Tibial artery (tissue), 4 donors: ENCODE results near the gene SLC25A13.

Source experiments
- DNase-seq, 2 donors: peaks; one replicate each; pipeline ENCODE4 v3.0.0-alpha.2; 2019
- H3K27ac ChIP-seq, 2 donors: fragments of 200-600 bp; sonication (generic) in 1 of 2; 1 replicate in 1 of 2; 2 replicates in 1 of 2; pipeline ENCODE4 v1.5.1; 2018 to 2019; ENCODE audit warnings: mild to moderate bottlenecking in 1 of 2
- H3K27me3 ChIP-seq, 2 donors: fragments of 200-600 bp; sonication (generic) in 1 of 2; one replicate each; pipeline versions ENCODE4 v1.5.1 to v1.6.0; 2016 to 2019
- H3K36me3 ChIP-seq, 3 donors: fragments of 200-600 bp; sonication (generic) in 2 of 3; one replicate each; pipeline ENCODE4 v1.5.1; 2016 to 2019; ENCODE audit warnings: mild to moderate bottlenecking in 2 of 3
- H3K4me1 ChIP-seq, 4 donors: fragments of 200-600 bp; sonication (generic) in 2 of 4; 1 replicate in 3 of 4; 2 replicates in 1 of 4; pipeline ENCODE4 v1.5.1; 2016 to 2019
- H3K4me3 ChIP-seq, 2 donors: fragments of 200-600 bp; sonication (generic) in 1 of 2; 1 replicate in 1 of 2; 2 replicates in 1 of 2; pipeline ENCODE4 v1.5.1; 2018 to 2019; ENCODE audit warnings: mild to moderate bottlenecking in 2 of 2
- H3K9me3 ChIP-seq, 3 donors: fragments of 200-600 bp; sonication (generic) in 1 of 3; one replicate each; pipeline ENCODE4 v1.5.1; 2016 to 2019
- CTCF ChIP-seq, 2 experiments: fragments of 200-600 bp in 1 of 2; fragments of 450-650 bp in 1 of 2; IDR thresholded peaks; one replicate each; pipeline ENCODE4 v1.5.1; 2017 to 2019; ENCODE audit warnings: antibody characterized with exemption in 2 of 2, mild to moderate bottlenecking in 1 of 2, moderate library complexity in 1 of 2
- intact Hi-C: fragments of 100-400 bp; cut with DNase I; formaldehyde crosslinking; loops from one replicate; pipeline ENCODE4 v1.15.0; 2023; ENCODE audit warnings: low total_unique reads

Gene SLC25A13

GRCh38 chr7:96179341-96179740, 142.6 kb downstream of the SLC25A13 start:
- TF ChIP-seq CTCF (IDR thresholded peaks at IDR 0.05) = no peak
- peaks cover 17 to 50% (median 36%) of the 10 kb centered on the region in 3 donors for H3K36me3 ChIP-seq

DNA sequence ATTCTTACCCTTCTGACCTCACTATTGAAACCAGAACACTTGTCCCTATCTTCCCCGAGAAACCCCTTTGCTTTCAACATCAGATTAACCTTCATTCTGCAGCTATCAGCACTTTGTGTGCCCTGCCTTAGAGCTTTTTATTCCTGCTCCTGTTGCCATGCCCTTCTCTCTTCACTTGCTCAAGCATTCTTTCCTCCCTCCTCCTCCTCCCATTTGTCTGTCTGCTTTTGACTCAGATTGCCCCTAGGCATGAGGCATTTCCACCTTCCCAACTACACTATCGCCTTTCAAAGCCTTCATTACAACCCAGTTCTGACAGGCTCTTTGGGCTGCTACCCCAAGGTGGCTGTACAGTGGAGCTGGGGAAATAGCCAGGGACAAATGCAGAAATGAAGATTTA, 143.3 kb downstream of the SLC25A13 start:
- intact Hi-C loops = no loop called here
- DNase-seq = no peak
- no peak for TF ChIP-seq CTCF (IDR thresholded peaks at IDR 0.05)

More at GRCh38 chr7:96179341-96179740, 142.6 kb downstream of the SLC25A13 start:
- no peak overlapping the region for H3K27ac ChIP-seq
- no peak for DNase-seq
- intact Hi-C loops = no loop called here
- H3K9me3 ChIP-seq = no peaks in the 10 kb centered on the region
- H3K27me3 ChIP-seq = no peaks in the 10 kb centered on the region
- no peaks in the 10 kb centered on the region for H3K4me1 ChIP-seq
- H3K4me3 ChIP-seq = no peak overlapping the region

DNA sequence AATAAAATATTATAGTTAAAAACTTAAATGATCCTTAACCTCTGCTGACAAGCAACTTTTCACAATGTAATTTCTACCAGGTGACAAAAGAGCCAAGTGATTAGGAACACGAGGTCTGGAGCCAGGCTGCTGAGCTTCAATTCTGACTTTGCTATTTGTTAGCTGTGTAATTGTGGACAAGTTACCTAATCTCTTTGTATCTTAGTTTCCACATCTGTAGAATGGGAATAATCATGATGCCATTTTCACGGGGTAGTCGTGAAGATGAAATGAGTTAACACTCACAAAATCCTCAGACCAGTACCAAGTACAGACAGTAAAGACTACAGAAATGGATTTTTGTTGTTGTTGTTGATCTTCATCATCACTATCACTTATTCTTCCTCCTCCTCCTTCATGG, 144.5 kb downstream of the SLC25A13 start:
- no peak for TF ChIP-seq CTCF (IDR thresholded peaks at IDR 0.05)
- H3K4me3 ChIP-seq = no peak overlapping the region
- H3K27me3 ChIP-seq = no peaks in the 10 kb centered on the region
- intact Hi-C loops = no loop called here
- H3K27ac ChIP-seq = no peak overlapping the region
- no peaks in the 10 kb centered on the region for H3K4me1 ChIP-seq
- DNase-seq = no peak
- peaks cover 0 to 43% (median 23%) of the 10 kb centered on the region in 3 donors for H3K36me3 ChIP-seq
- no peaks in the 10 kb centered on the region for H3K9me3 ChIP-seq

More for the DNA sequence above, 143.3 kb downstream of the SLC25A13 start:
- H3K27me3 ChIP-seq = no peaks in the 10 kb centered on the region
- H3K36me3 ChIP-seq = peaks cover 10 to 49% (median 28%) of the 10 kb centered on the region in 3 donors
- H3K9me3 ChIP-seq = no peaks in the 10 kb centered on the region
- H3K4me1 ChIP-seq = no peaks in the 10 kb centered on the region
- no peak overlapping the region for H3K27ac ChIP-seq
- H3K4me3 ChIP-seq = no peak overlapping the region

- Histone ChIP-seq H3K4me1 (peaks cover 0 to 1% (median 0%) of the 10 kb centered on the region in 4 donors), H3K36me3 (peaks cover 0 to 56% (median 23%) of the 10 kb centered on the region in 3 donors), H3K4me3 (no peak overlapping the region), H3K27ac (no peak overlapping the region), H3K27me3 (no peaks in the 10 kb centered on the region), H3K9me3 (no peaks in the 10 kb centered on the region)
- intact Hi-C loops = no loop called here
- no peak for DNase-seq
- no peak for TF ChIP-seq CTCF (IDR thresholded peaks at IDR 0.05)
These were observed 147.1 kb downstream of the SLC25A13 start for GRCh38 chr7:96174812-96175211.

DNA sequence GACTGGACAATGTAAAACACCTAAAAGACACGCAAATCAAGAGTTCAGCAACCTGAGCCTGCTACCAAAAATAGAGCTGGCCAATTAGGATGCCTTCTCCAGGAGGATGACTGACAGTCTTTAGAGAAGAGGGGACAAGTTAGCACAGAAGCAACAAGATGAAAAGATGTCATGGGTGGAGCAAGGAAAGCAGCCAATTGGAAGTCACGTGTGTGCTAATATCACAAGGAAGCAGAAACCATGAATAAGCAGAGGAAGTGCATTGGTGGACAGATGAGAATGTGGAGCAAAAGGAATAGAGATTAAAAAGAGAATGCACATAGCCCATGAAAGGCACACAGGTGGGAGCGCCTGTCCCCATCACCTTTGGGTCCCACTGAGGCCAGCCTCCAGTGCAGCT, 148.1 kb downstream of the SLC25A13 start:
- no peak for DNase-seq
- TF ChIP-seq CTCF (IDR thresholded peaks at IDR 0.05) = no peak
- Histone ChIP-seq H3K36me3 (peaks cover 0 to 62% (median 23%) of the 10 kb centered on the region in 3 donors), H3K4me1 (peaks cover 0 to 8% (median 0%) of the 10 kb centered on the region in 4 donors), H3K4me3 (no peak overlapping the region), H3K27me3 (no peaks in the 10 kb centered on the region), H3K9me3 (no peaks in the 10 kb centered on the region), H3K27ac (no peak overlapping the region)
- intact Hi-C loops = no loop called here

DNA sequence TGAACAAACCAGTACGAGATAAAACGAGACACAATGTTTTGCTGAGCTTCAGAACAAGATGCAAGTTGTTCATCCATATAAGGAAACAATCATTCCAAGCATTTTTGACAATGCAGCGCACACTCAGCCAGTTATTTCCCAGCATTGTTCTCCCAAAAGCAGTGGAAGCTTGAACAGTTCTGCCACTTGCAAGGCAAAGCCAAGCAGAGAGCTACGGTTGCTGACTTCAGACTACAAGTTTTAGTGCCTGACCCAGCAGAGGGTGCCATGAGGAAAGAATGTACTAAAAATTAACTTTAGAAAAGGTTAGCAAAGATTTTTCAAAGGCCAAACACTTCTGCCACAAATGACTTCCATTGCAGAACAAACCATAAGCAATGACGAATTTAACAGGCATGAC, 152.5 kb downstream of the SLC25A13 start:
- H3K27me3 ChIP-seq = no peaks in the 10 kb centered on the region
- H3K27ac ChIP-seq = no peak overlapping the region
- H3K9me3 ChIP-seq = no peaks in the 10 kb centered on the region
- H3K4me3 ChIP-seq = no peak overlapping the region
- no peak for DNase-seq
- peaks cover 0 to 8% (median 0%) of the 10 kb centered on the region in 4 donors for H3K4me1 ChIP-seq
- intact Hi-C loops = no loop called here
- no peak for TF ChIP-seq CTCF (IDR thresholded peaks at IDR 0.05)
- peaks cover 0 to 36% (median 14%) of the 10 kb centered on the region in 3 donors for H3K36me3 ChIP-seq
